ENCODE measurements around the gene CFL1. TPM values are rescaled to one million over a fixed set of nuclear protein-coding genes. Genes with fewer than 3 reads are reported as not detected.
A peak's percentile ranks its signal among the peaks of the same experiment; 100 is the strongest.

The CFL1 gene
- total RNA-seq, 1 donor from 2014 or later: 589 TPM

DNA sequence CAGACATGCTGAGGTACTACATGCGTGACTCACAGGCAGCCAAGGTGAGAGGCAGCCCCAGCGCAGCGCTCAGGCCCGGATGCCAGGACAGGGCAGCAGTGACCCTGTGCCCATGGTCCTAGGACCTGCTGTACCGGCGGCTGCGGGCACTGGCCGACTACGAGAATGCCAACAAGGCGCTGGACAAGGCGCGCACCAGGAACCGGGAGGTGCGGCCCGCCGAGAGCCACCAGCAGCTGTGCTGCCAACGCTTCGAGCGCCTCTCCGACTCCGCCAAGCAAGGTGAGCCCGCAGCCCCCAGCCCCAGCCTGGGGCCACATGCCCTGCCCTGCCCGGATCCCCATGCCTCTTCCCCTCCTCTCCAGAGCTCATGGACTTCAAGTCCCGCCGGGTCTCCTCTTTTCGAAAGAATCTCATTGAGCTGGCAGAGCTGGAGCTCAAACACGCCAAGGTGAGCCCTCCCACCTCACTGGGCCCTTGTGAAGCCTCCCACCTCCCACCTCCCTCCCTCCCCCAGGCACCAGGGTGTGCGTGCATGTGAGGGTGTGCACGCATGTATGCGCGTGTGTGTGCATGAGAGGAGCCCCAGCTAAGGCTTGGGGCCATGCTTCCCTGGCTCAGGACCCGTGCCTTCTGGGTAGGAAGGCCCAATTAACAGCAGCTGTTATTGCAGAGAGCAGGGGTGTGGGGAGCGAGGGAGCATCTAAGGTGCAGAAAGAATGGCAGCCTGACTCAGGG, 5.3 kb downstream of the CFL1 start:
- H3K9me3 ChIP-seq: no peaks in the 10 kb centered on the region
- TF ChIP-seq POLR2A (IDR thresholded peaks at IDR 0.05) (no peak), POLR2AphosphoS5 (IDR thresholded peaks at IDR 0.05; ENCODE audit: insufficient read depth in 1 of 2, low read depth in 1 of 2) (no peak)
- TF ChIP-seq, protein P1, sequence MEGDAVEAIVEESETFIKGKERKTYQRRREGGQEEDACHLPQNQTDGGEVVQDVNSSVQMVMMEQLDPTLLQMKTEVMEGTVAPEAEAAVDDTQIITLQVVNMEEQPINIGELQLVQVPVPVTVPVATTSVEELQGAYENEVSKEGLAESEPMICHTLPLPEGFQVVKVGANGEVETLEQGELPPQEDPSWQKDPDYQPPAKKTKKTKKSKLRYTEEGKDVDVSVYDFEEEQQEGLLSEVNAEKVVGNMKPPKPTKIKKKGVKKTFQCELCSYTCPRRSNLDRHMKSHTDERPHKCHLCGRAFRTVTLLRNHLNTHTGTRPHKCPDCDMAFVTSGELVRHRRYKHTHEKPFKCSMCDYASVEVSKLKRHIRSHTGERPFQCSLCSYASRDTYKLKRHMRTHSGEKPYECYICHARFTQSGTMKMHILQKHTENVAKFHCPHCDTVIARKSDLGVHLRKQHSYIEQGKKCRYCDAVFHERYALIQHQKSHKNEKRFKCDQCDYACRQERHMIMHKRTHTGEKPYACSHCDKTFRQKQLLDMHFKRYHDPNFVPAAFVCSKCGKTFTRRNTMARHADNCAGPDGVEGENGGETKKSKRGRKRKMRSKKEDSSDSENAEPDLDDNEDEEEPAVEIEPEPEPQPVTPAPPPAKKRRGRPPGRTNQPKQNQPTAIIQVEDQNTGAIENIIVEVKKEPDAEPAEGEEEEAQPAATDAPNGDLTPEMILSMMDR (IDR thresholded peaks at IDR 0.05): no peak
- no peak for DNase-seq (ENCODE audit: extremely low spot score in 2 of 2)
- H3K4me1 ChIP-seq: peaks cover 18% of the 10 kb centered on the region
- no peaks in the 10 kb centered on the region for H3K27me3 ChIP-seq
- H3K4me3 ChIP-seq: no peak overlapping the region
- no peak overlapping the region for H3K27ac ChIP-seq
- intact Hi-C loops (cut with DNase I): no loop called here
- peaks cover 0 to 49% of the 10 kb centered on the region in 2 donors for H3K36me3 ChIP-seq

DNA sequence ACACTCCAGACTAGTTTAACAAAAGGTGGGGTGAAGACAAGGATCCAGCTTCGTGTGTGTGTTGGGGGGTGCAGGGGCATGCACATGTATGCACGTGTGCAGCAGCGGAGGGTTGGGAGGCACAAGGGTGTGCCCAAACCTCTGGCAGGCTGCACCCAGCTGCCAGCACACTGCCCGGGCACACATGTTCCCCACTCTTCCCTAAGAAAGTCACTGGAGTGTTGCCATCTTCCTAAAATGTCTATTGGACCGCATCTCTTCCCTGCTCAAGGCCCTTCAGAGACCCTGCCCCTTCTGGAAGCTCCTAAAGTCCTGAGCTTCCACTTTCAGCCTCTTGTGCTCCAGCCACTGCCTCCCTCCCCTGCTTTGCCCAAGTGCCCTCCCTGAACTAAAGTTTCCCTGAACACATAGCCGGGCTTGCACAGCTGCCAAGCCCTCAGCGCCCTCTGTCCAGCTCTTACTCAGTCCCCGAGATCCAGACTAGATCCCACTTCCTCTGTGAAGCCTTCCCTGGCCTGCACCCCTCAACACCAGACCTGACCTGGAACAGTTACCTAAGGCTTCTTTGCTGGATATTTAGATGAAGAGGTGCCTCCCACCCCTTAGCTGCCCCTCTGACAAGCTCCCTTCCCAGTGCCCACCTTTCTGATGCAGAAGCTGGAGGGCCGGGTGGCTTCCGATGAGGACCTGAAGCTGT, 6.0 kb downstream of the CFL1 start:
- intact Hi-C loops (cut with DNase I): no loop called here
- Histone ChIP-seq H3K4me3 (no peak overlapping the region), H3K36me3 (peaks cover 0 to 49% of the 10 kb centered on the region in 2 donors), H3K4me1 (peaks cover 18% of the 10 kb centered on the region), H3K27ac (no peak overlapping the region), H3K27me3 (no peaks in the 10 kb centered on the region), H3K9me3 (no peaks in the 10 kb centered on the region)
- TF ChIP-seq POLR2AphosphoS5 (IDR thresholded peaks at IDR 0.05; ENCODE audit: insufficient read depth in 1 of 2, low read depth in 1 of 2) (no peak), POLR2A (IDR thresholded peaks at IDR 0.05) (no peak)
- TF ChIP-seq, protein P1 (IDR thresholded peaks at IDR 0.05): no peak
- DNase-seq (ENCODE audit: extremely low spot score in 2 of 2): no peak

DNA sequence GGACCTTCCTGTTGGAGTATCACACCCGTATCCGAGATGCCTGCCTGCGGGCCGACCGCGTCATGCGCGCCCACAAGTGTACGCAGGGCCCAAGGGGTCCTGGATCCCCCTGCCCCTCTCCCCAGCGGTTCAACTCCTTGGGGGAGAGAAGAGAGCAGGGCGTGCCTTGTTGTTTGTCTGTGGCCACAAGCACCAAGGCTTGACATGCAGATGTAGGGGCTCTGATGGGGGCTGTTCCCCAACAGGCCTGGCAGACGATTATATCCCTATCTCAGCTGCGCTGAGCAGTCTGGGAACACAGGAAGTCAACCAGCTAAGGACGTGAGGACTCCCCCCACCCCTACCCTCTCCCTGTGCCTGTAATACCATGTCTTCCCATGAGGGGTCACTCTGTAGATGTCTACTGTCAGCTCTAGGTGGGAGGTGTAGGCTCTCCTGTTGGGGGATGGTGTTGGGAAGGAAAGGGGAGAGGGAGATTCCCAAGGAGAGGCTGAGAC, 6.8 kb downstream of the CFL1 start:
- no peaks in the 10 kb centered on the region for H3K27me3 ChIP-seq
- no peak overlapping the region for H3K4me3 ChIP-seq
- peaks cover 0 to 47% of the 10 kb centered on the region in 2 donors for H3K36me3 ChIP-seq
- no peaks in the 10 kb centered on the region for H3K9me3 ChIP-seq
- H3K4me1 ChIP-seq: peaks cover 11% of the 10 kb centered on the region
- DNase-seq (ENCODE audit: extremely low spot score in 2 of 2): no peak
- no peak for TF ChIP-seq POLR2AphosphoS5 (IDR thresholded peaks at IDR 0.05; ENCODE audit: insufficient read depth in 1 of 2, low read depth in 1 of 2)
- TF ChIP-seq, protein P1 (IDR thresholded peaks at IDR 0.05): peak in 1 of 3 experiments; percentile 8
- intact Hi-C loops (cut with DNase I): no loop called here
- no peak overlapping the region for H3K27ac ChIP-seq

DNA sequence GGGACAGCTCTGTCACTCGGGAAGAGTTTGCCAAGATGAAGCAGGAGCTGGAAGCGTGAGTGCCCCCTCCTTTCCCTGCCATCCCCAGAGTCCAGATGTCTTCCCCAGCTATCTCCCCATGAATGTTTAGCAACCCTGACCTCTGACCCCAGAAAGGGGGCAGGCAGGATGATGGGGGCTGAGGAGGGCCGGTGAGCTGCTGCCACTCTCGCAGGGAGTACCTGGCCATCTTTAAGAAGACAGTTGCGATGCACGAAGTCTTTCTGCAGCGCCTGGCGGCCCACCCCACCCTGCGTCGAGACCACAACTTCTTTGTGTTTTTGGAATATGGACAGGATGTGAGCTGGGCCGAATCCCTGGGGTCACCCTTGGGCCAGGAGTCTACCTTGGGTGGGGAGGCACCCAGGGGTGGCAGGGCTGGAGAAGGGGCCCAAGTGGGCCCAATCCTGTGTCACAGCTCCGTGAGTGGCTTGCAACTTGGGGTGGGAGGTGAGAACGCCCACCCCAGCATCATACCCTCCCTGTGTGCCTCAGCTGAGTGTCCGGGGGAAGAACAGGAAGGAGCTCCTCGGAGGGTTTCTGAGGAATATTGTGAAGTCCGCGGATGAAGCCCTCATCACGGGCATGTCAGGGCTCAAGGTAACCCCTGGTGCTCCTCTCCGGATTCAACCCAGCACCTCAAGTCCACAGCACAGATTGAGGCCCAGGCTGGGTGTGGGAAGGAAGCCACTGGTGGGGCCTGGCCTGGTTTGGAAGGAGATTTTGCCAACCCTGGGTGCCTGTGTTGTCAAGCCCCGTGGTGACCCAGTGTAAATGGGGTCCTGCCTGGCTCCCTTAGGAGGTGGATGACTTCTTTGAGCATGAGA, 7.5 kb downstream of the CFL1 start:
- no peak for TF ChIP-seq POLR2AphosphoS5 (IDR thresholded peaks at IDR 0.05; ENCODE audit: insufficient read depth in 1 of 2, low read depth in 1 of 2)
- TF ChIP-seq POLR2A (IDR thresholded peaks at IDR 0.05): no peak
- TF ChIP-seq, protein P1 (IDR thresholded peaks at IDR 0.05): no peak
- Histone ChIP-seq H3K27ac (no peak overlapping the region), H3K9me3 (no peaks in the 10 kb centered on the region), H3K4me1 (peaks cover 4% of the 10 kb centered on the region), H3K4me3 (no peak overlapping the region), H3K27me3 (no peaks in the 10 kb centered on the region), H3K36me3 (peaks cover 0 to 41% of the 10 kb centered on the region in 2 donors)
- DNase-seq (ENCODE audit: extremely low spot score in 2 of 2): no peak
- intact Hi-C loops (cut with DNase I): no loop called here

Measured in vagina (tissue), 2 donors.